ENCODE results near the gene COL27A1.

DNA sequence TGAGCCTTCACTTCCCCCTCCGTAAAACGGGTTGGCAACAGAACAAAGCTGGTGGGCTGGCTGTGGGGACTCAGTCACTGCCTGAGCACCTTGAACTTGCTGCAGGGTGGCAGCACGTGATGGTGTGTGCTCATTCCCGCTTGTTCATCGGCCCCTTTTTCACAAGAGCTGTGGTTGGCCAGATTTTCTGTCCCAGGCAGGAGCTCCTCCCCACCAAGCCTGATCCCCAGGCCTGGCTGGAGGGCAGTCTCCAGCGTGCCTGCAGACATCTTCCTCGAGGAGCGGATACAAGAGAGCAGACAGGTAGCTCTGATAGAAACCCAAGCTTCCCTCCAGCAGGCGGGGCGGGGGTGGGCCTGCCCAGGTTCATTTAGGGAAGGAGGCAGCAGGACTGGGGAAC lies 105.7 kb downstream of the COL27A1 start:
- TF ChIP-seq, protein P1, sequence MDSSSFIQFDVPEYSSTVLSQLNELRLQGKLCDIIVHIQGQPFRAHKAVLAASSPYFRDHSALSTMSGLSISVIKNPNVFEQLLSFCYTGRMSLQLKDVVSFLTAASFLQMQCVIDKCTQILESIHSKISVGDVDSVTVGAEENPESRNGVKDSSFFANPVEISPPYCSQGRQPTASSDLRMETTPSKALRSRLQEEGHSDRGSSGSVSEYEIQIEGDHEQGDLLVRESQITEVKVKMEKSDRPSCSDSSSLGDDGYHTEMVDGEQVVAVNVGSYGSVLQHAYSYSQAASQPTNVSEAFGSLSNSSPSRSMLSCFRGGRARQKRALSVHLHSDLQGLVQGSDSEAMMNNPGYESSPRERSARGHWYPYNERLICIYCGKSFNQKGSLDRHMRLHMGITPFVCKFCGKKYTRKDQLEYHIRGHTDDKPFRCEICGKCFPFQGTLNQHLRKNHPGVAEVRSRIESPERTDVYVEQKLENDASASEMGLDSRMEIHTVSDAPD (CRISPR knock-in tag; IDR thresholded peaks at IDR 0.05): no peak
- TF ChIP-seq, protein P2, sequence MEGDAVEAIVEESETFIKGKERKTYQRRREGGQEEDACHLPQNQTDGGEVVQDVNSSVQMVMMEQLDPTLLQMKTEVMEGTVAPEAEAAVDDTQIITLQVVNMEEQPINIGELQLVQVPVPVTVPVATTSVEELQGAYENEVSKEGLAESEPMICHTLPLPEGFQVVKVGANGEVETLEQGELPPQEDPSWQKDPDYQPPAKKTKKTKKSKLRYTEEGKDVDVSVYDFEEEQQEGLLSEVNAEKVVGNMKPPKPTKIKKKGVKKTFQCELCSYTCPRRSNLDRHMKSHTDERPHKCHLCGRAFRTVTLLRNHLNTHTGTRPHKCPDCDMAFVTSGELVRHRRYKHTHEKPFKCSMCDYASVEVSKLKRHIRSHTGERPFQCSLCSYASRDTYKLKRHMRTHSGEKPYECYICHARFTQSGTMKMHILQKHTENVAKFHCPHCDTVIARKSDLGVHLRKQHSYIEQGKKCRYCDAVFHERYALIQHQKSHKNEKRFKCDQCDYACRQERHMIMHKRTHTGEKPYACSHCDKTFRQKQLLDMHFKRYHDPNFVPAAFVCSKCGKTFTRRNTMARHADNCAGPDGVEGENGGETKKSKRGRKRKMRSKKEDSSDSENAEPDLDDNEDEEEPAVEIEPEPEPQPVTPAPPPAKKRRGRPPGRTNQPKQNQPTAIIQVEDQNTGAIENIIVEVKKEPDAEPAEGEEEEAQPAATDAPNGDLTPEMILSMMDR (IDR thresholded peaks at IDR 0.05 in 2 of 3, conservative IDR thresholded peaks at IDR 0.05 in 1 of 3; ENCODE audit: insufficient read depth in 2 of 3, low read depth in 1 of 3, low read length in 3 of 3): no peak
- TF ChIP-seq POLR2AphosphoS5 (IDR thresholded peaks at IDR 0.05; ENCODE audit: control insufficient read depth, insufficient read depth, low read depth, low read length): no peak

All from K562 (cell line).